HG03064 (cell line): Measurements from ENCODE around the gene IMMP2L.
"Not testable (repeated sequence)": the region's sequence is repeated elsewhere in the genome, so short reads cannot be mapped to it uniquely, and the experiment has no call there.

ENCODE experiments used
- ATAC-seq: cut with Tn5 transposase; IDR thresholded peaks from one replicate; pipeline ENCODE4 v1.9.1; 2021; ENCODE audit warnings: low read depth; ENCODE audit not compliant: unreplicated experiment

IMMP2L gene

DNA sequence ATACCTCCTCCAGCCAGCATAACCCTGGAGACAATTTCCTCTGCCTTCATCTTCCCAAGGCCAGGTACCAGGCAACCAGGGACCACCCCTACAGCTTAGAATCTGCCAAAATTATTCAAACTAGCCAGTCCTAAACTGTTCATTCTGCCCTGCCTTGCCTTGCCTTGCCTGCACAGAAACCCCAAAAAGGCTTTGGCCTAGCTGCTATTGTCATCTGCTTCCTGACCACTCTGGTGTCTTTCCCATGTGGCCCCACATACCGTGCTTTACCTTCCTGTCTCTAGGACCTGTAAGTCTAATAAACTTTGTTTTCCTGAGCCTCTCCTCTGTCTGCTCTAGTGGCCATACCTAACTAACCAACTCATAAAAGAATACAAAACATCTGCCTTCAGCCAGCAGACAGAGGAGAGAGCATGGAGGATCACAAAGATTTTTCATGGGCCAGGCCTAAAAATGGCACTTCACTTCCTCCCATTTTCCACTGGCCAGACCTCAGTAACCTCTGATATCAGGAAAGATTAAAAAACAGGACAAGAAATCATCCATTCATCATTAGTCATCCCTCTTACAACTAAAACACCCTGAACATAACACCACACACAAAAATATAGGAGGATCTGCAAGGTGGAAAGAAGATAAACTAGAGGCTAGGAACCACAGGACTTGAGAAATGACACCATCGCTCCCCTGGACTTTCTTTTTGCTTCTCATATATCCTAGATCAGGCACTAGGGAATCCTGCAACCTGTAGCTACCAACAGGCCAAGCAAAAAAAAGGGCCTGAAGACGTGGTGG is 51.5 kb downstream of the IMMP2L start:
- no peak for ATAC-seq

DNA sequence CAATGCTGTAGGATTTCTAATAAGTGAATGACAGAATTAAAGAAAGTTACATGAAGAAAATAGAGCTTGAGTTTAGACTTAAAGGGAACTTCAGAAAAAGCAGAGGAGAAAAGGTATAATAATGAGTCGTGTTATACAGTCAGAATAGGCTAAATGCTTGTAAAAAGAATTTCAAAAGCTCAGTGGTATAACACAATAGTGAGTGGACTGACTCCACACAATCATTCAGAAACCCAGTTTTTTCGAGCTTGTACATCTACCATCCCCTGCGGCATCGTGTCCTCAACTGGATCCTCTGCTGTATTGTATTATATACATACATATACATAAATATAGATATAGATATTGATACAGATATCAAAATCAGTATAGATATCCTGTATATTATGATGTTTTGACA is 52.2 kb downstream of the IMMP2L start:
- ATAC-seq = no peak

DNA sequence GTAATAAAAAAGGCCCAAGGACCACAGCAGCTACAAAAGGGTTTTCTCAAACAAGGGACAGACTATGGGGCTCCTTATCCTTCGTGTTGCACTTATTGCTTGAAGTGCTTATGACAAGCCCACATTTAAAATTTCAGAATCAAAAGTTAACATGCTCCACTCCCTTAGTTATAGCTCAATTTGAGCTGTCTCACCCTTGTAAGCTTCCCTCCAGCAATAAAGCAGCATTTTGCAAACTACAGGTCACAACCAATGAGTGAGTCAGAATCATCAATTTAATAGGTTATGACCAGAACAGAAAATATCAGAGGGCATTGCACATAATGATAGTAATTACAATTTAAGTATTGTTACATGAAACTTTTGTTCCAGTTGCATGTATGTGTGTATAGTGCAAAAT is 53.0 kb downstream of the IMMP2L start:
- no peak for ATAC-seq

DNA sequence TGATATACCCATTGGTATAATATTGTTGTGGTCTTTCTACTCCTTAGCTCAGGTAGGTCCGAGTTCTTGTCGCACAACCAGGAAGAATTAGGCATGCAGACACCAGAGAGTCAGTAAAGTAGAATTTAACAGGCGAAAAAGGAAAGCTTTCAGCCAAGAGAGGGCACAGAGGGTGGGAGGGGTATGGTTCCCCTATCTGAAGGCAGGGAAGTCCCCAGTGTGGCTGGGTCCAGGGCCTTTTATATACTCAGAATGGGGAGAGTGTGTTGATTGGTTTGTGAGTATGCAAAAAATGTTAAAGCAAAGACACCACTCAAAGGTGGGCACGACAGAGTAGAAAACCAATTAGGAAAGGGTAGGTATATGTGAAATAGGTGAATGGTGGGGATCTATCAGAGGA is 53.9 kb downstream of the IMMP2L start:
- no peak for ATAC-seq

DNA sequence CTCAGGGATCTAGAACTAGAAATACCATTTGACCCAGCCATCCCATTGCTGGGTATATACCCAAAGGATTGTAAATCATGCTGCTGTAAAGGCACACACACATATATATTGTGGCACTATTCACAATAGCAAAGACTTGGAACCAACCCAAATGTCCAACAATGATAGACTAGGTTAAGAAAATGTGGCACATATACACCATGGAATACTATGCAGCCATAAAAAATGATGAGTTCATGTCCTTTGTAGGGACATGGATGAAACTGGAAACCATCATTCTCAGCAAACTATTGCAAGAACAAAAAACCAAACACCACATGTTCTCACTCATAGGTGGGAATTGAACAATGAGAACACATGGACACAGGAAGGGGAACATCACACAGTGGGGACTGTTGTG is 56.9 kb downstream of the IMMP2L start:
- ATAC-seq = not testable (repeated sequence)

DNA sequence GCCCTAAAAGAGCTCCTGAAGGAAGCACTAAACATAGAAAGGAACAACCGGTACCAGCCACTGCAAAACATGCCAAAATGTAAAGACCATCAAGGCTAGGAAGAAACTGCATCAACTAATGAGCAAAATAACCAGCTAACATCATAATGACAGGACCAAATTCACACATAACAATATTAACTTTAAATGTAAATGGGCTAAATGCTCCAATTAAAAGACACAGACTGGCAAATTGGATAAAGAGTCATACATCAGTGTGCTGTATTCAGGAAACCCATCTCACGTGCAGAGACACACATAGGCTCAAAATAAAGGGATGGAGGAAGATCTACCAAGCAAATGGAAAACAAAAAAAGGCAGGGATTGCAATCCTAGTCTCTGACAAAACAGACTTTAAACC is 60.5 kb downstream of the IMMP2L start:
- ATAC-seq = not testable (repeated sequence)

DNA sequence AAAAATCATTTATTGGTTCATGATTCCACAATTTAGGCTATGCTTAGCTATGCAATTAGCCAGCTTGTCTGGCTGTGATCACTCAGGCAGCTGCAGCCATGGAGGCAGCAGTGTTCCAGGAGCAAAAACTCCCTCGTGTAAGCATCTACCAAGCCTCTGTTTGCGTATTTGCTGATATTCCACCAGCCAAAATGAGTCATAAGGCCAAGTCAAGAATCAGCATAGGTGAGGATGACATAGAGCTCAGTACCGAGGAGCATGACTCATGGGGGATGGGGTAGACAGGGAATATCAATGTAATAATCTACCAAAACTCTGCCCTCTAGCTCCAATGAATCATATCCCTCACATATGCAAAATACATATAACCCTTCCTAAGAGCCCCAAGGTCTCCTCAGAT is 63.3 kb downstream of the IMMP2L start:
- ATAC-seq = no peak

DNA sequence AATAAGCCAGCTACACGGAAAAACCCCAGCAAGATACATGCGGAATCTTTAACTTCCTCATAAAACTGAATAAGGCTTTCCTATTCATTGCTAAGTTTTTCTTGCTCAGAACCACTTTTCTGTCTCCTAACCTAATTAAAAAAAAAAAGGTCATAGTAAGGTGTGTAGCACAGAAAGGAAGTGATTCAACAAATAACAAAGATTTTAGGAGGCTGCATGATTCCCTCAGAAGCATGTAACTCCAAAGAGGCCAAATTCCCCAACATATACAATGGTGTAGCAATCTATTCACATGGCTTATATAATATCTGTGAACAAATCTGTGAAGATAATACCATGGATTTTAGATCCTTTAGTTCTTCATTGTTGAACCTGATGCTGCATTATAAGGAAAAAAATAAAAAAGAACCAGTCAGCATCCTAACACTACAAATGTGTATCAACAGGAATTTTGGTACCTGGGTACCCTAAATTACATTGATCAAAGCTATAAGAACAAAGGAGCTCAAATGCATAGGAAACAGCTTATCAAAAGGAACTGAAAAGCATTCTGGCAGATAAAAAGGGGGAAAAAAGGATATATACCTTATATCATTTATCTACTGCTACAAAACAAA is 63.8 kb downstream of the IMMP2L start:
- ATAC-seq = no peak

DNA sequence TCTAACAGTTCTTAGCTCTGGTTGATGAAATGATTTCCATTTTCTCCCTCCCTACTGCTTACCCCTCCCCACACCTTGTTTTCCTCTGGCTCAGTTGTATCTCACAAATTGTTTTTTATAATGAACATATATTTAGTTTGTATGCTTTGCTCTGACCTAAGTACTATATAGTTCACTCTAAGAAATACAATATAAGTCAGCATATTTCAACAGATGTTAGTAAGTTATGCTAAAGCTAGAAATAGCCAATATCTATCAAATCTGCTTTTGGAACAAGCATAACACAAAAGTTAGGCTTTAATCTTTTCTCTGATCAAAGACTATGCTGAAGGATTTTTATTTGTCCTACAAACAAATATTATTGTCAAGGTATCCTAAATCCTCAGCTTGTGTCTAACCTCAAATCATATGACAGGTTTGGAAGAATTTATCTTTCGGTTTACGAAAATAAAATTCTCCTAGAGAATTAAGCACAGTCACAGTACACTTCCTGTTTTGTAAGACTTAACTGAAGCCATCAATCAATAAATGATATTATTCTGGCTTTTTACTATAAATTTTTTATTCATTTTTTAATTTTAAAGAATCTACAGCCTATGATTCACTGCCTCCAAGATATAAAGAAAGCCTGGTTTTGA is 67.0 kb downstream of the IMMP2L start:
- ATAC-seq = no peak

DNA sequence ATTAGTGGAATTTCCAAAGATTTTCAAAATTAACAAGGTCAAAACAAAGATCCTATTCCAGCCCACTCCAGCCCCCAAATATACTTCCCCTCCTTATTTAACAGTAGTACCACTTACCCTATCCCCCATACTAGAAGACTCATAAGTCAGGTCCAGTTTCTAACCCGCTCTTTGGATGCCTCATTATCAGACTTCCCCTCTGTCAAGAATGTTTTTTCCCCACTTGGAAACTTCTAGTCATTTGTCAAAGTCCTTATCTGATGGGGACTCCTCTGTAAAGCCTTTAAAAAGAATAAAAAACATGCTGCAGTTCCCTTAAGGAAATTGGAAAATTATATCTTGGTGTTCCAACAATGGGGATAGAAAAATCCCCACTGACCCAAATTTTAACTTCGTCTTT is 70.1 kb downstream of the IMMP2L start:
- no peak for ATAC-seq

DNA sequence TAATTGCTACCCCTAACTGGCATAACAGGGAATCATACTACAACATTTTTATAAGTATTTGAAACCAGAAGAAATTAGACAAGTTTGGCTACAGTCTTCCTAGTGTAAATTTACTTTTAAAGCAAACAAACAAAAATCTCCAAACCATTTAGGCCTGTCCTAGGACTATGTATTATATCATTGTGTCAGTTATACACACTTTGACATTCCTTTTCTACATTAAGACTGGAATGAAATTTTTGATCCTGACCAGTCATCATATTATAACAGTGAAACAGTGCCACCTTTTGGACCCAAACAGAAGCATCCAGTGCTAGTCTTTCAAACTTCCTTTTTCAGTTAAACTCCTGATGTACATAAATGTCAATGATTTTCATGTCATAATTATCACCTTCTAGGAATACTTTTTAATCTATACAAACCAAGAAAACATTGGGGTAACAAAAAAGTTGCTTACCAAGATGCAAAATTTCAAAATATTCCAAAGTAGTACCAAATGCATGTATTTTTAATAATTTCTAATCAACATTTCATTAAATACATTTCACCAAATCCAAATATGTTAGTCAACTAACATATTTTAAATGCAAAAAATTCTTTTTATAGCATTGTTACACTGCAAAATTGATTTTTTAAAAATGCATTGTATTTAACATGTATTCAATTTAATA is 75.7 kb downstream of the IMMP2L start:
- no peak for ATAC-seq

DNA sequence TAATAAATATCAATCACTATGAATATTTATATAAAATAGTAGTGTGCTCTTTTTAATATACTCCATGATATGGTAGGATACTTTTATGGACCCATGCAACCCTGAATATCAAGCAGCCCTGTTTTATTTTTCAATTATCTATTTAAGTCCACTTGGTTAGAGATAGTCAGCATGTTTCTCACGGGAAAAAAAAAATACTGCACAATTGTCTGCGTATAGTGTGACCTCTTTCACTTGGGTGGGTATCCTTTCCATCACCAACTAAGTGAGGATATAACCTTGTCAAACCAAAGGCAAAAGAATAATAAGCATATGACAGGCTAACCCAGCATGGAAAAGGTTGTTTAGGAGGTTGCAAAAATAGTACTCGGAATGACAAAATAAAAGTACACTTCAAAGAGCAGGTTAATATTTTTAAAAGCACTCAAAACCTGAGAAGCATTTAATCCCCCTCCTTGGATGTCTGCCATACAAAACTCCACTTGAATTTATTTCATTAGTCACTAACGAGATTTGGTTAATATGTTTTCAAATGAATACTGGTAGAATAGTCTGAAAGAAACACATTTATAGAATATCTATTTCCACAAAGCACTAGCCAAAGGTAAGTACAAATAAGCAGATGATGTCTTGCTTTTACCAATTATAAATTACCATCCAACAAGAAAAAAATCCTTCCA is 76.5 kb downstream of the IMMP2L start:
- no peak for ATAC-seq

DNA sequence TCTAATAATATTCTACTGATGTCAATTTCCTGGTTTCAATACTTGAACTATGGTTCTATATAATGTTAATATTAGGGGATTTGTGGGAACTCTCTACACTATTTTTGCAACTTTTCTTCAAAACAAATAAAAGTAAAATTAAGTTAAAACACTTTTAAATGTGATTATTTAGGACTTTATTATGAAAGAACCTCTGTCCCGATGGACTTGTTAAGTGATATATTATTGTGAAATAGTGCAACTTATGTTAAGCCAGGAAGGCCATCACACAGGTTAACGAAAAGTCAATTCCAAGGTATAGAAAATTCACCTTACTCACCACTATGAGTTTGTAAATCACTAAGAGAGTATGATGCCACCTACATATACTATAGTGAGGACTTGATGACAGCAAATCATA is 79.2 kb downstream of the IMMP2L start:
- no peak for ATAC-seq

DNA sequence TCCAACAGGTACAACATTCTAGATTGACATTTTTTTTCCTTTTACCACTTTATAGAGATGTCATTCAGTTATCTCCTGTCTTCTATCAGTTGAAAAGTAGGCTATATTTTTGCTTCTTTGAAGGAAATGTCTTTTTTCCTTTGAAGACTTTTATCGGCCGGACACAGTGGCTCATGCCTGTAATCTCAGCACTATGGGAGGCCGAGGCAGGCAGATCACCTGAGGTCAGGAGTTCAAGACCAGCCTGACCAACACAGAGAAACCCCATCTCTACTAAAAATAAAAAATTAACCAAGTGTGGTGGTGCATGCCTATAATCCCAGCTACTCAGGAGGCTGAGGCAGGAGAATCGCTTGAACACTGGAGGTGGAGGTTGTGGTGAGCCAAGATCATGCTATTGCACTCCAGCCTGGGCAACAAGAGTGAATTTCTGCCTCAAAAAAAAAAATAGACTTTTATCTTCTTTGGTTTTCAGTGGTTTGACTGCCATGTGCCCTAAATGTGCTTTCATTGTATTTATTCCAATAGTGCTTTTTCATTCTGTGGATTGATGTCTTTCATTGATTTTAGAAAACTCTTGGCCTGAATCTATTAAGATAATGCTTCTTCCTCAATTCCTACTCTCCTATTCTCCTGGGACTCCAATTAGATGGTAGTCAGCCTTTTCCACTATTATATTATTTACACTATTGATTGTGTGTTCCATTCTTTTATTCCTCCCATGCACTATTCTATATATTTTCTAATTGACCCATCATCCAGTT is 84.6 kb downstream of the IMMP2L start:
- ATAC-seq = no peak

DNA sequence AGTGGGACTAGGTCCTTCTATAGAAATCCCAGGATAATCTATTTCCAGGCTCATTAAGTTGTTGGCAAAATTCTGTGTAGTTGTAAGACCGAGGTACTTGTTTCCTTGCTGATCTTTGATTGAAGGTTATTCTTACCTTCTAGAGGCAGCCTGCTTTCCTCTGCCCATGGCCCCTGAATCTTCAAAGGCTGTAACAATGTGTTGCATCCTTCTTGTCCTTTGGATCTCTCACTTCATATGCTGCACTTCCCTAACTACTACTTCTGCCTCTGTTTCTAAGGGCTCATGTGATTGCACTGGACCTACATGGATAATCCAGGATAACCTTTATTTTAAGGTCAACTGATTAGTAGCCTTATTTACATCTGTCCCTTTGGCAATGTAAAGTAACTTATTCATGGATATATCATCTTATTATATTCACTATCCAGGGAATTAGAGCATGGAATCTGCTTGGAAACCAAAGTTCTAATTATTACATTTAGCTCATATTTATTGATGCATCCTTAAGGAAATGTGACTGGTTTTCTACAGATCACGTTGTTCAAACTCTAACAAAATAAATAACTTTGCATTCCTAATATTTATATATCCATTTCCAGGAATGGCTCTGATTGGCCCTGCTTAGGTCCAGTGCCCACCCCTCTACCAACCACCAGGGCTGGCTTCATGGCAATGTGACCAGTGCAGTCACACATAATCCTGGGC is 85.6 kb downstream of the IMMP2L start:
- ATAC-seq = no peak

DNA sequence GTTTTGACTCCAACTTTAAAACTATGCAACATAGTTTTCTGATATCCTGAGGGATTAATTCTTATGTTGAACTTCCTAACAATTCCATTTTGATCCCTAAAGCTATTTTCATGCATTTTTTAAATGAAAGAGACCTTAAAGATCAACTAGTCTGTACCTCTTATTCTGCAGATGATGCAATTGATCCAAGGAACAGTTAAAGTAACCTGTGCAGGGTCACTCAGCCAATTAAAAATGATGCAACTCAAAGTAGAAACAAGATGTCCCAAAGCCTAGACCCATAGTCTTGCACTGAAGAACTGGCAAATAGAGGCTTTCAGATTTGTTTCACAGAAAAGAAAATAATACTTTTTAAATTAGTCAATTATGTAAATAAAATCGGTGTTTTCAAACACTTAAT is 86.3 kb downstream of the IMMP2L start:
- no peak for ATAC-seq

DNA sequence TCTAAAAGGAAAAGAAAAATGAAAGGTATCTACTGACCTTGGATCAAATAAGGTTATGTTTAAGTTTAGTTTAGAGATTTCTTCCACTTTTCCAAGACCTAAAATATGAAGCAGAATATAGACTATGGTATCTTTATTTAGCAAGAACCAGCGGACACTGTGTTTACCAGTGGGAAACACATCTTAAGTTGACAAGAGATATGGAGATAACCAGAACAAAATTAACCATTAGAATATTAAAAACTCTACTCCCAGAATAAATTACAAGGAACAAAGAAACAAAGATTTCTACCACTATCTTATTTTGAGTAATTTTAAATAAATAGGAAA is 86.9 kb downstream of the IMMP2L start:
- no peak for ATAC-seq

DNA sequence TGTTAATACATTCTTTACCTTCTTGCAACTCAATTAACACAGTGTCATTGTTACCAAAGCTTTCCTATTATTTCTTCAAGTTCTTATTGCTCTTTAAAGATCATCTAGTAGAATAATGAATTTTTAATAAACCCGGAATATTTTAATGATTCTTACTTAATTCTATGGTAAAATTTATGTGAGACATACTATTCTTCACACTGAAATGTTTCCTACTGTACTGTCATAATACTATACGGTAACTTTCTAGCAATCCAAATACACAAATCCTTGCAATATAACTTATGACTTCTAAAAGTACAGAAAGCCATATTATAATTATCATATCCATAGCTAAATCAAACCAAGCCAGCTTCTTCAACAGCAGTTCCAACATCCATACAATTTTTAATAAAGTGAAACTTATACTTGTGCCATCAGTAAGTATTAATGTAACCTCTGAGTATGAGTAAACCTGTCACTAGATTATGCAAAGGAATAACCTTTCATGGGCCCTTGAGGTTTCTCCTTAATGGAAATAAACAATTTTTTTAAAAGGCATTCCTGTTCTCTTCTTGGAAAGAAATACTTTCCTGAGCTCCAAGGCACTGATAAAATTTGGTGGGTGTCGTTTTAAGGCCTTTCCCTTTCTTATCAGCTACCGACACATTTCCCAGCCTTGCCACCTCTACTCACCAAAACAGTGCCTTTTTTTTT is 87.4 kb downstream of the IMMP2L start:
- no peak for ATAC-seq
